ENCODE data around the gene SGIP1. TPM values are rescaled to one million over a fixed set of nuclear protein-coding genes. Genes with fewer than 3 reads are reported as not detected.

The SGIP1 gene
- total RNA-seq, 1 donor from 2014 or later, result 11.9 TPM

DNA sequence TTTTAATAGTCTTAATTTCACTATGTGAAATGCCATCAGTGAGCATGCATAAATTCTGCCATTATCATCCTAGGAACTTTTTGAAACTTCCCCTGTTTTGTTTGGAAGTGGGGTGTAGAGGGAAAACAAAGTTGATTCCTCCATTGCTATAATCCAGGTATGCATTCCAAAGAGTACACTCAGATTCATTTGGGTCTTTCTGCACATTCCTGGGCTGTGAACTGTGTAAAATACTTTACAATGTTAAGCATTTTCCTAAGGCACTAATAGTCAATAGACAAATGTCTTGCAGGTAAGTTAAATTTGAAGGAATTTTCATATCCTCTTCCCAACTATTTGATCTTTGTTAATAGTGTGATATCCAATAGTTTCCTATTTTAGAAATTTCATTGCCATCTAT lies 36.2 kb downstream of the SGIP1 start:
- Mint-ChIP-seq H3K36me3 (no peaks in the 10 kb centered on the region), H3K27ac (no peak overlapping the region), H3K27me3 (ENCODE audit: low read depth) (no peaks in the 10 kb centered on the region), H3K4me1 (peaks cover 11% of the 10 kb centered on the region), H3K9me3 (peaks cover 14% of the 10 kb centered on the region), H3K4me3 (no peak overlapping the region)
- no peak for TF ChIP-seq CTCF (IDR thresholded peaks at IDR 0.05; ENCODE audit: unreplicated experiment)
- no peak for DNase-seq (ENCODE audit: low spot score in 2 of 2, unreplicated experiment in 2 of 2)

DNA sequence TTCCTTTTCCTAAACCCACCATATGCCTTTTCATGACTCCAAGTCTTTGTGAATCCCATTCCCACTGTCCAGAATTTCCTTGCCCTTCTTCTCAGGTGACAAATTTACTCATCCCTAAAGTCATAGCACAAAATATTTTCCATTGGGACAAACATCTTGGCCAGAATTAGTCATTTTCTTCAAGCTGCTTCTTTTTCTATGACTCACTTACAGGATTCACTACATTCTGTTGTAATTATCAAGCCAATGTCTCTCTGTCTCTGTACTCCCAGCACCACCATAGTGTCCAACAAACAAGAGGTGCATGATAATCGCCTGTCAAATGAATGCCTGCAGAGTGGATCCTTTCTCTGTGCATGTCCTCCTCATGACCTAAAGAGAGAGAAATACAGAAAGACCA lies 37.8 kb downstream of the SGIP1 start:
- DNase-seq (ENCODE audit: low spot score in 2 of 2, unreplicated experiment in 2 of 2), result no peak
- Mint-ChIP-seq H3K36me3 (no peaks in the 10 kb centered on the region), H3K4me3 (no peak overlapping the region), H3K4me1 (peaks cover 24% of the 10 kb centered on the region), H3K27me3 (ENCODE audit: low read depth) (no peaks in the 10 kb centered on the region), H3K27ac (no peak overlapping the region), H3K9me3 (peaks cover 14% of the 10 kb centered on the region)
- TF ChIP-seq CTCF (IDR thresholded peaks at IDR 0.05; ENCODE audit: unreplicated experiment), result no peak

DNA sequence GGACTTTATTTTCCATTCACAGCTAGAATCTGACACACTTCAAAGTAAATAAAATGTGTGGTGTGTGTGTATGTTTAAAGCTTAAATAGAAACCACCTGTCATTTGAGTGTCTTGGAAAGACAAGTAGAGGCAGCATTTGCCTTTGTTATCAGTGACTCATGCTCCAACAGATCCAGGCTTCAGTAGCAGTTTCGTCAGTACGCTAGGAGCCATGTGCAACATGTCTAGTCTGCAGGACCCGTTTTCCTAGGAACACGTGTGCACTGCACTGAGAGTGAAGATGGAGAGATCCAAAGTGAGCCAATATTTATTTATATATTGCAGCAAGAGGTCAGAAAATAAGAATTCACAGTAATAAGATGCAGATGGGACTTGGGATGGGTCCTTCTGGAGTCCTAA lies 41.8 kb downstream of the SGIP1 start:
- Mint-ChIP-seq H3K36me3 (no peaks in the 10 kb centered on the region), H3K9me3 (no peaks in the 10 kb centered on the region), H3K27ac (no peak overlapping the region), H3K27me3 (ENCODE audit: low read depth) (no peaks in the 10 kb centered on the region), H3K4me3 (no peak overlapping the region), H3K4me1 (peaks cover 37% of the 10 kb centered on the region)
- DNase-seq (ENCODE audit: low spot score in 2 of 2, unreplicated experiment in 2 of 2), result no peak
- TF ChIP-seq CTCF (IDR thresholded peaks at IDR 0.05; ENCODE audit: unreplicated experiment), result no peak

- peak overlapping the region; percentile 43 for H3K27ac Mint-ChIP-seq
- H3K4me3 Mint-ChIP-seq, result no peak overlapping the region
- no peaks in the 10 kb centered on the region for H3K27me3 Mint-ChIP-seq (ENCODE audit: low read depth)
- TF ChIP-seq CTCF (IDR thresholded peaks at IDR 0.05; ENCODE audit: unreplicated experiment), result no peak
- H3K36me3 Mint-ChIP-seq, result no peaks in the 10 kb centered on the region
- peaks cover 33% of the 10 kb centered on the region for H3K4me1 Mint-ChIP-seq
- DNase-seq (ENCODE audit: low spot score in 2 of 2, unreplicated experiment in 2 of 2), result no peak
- H3K9me3 Mint-ChIP-seq, result no peaks in the 10 kb centered on the region
Observed at GRCh38 chr1:66576645-66577044, 42.7 kb downstream of the SGIP1 start.

GRCh38 chr1:66578841-66579240 lies 44.9 kb downstream of the SGIP1 start:
- no peak for TF ChIP-seq CTCF (IDR thresholded peaks at IDR 0.05; ENCODE audit: unreplicated experiment)
- peaks cover 4% of the 10 kb centered on the region for H3K9me3 Mint-ChIP-seq
- no peaks in the 10 kb centered on the region for H3K36me3 Mint-ChIP-seq
- H3K4me1 Mint-ChIP-seq, result peaks cover 28% of the 10 kb centered on the region
- H3K27me3 Mint-ChIP-seq (ENCODE audit: low read depth), result no peaks in the 10 kb centered on the region
- H3K4me3 Mint-ChIP-seq, result no peak overlapping the region
- no peak for DNase-seq (ENCODE audit: low spot score in 2 of 2, unreplicated experiment in 2 of 2)
- no peak overlapping the region for H3K27ac Mint-ChIP-seq

GRCh38 chr1:66580081-66580480 lies 46.1 kb downstream of the SGIP1 start:
- H3K27me3 Mint-ChIP-seq (ENCODE audit: low read depth), result no peaks in the 10 kb centered on the region
- peaks cover 30% of the 10 kb centered on the region for H3K4me1 Mint-ChIP-seq
- no peak for DNase-seq (ENCODE audit: low spot score in 2 of 2, unreplicated experiment in 2 of 2)
- TF ChIP-seq CTCF (IDR thresholded peaks at IDR 0.05; ENCODE audit: unreplicated experiment), result no peak
- no peaks in the 10 kb centered on the region for H3K36me3 Mint-ChIP-seq
- peaks cover 4% of the 10 kb centered on the region for H3K9me3 Mint-ChIP-seq
- no peak overlapping the region for H3K4me3 Mint-ChIP-seq
- H3K27ac Mint-ChIP-seq, result no peak overlapping the region

All from mesothelial cell of epicardium (in vitro differentiated cells).